GOT3 (cell line): ENCODE data around the gene ESR1.

Experiments
- DNase-seq: peaks from one replicate; lab custom pipeline; 2025; ENCODE audit warnings: mixed read lengths; lab: John Stamatoyannopoulos, UW

The ESR1 gene

DNA sequence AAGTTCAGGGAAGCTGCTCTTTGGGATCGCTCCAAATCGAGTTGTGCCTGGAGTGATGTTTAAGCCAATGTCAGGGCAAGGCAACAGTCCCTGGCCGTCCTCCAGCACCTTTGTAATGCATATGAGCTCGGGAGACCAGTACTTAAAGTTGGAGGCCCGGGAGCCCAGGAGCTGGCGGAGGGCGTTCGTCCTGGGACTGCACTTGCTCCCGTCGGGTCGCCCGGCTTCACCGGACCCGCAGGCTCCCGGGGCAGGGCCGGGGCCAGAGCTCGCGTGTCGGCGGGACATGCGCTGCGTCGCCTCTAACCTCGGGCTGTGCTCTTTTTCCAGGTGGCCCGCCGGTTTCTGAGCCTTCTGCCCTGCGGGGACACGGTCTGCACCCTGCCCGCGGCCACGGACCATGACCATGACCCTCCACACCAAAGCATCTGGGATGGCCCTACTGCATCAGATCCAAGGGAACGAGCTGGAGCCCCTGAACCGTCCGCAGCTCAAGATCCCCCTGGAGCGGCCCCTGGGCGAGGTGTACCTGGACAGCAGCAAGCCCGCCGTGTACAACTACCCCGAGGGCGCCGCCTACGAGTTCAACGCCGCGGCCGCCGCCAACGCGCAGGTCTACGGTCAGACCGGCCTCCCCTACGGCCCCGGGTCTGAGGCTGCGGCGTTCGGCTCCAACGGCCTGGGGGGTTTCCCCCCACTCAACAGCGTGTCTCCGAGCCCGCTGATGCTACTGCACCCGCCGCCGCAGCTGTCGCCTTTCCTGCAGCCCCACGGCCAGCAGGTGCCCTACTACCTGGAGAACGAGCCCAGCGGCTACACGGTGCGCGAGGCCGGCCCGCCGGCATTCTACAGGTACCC lies at the start of gene ESR1:
Gene ESR1 (plus strand): TSS at position 170 of the 858 bp plus-strand sequence. CDS start 231 bp downstream, at position 401.
- DNase-seq: no peak

- no peak for DNase-seq
Observed at GRCh38 chr6:151760486-151760885, 47.0 kb upstream of the ESR1 start.

- no peak for DNase-seq
Observed at GRCh38 chr6:151761851-151762250, 45.6 kb upstream of the ESR1 start.

GRCh38 chr6:151762817-151763216 lies 44.7 kb upstream of the ESR1 start:
- no peak for DNase-seq

DNA sequence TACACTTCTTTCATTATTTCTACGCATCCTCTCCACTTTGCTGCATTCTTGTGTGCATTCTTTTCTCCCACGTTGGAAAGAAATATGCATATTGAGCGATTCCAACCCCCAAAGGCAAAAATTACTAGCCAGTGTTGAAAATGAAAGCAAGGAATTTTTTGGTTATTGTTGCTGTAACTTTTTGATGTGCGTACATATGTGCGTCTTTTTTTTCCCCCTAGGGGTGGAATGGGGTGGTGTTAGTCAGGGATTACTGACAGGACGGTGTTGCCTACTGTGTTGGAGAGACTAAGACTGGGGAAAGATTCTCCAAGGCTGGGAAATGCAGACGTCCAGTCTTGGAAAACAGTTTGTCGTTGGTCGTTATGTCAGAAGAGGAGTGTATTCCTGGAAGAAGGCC lies 44.2 kb upstream of the ESR1 start:
- DNase-seq: no peak

DNA sequence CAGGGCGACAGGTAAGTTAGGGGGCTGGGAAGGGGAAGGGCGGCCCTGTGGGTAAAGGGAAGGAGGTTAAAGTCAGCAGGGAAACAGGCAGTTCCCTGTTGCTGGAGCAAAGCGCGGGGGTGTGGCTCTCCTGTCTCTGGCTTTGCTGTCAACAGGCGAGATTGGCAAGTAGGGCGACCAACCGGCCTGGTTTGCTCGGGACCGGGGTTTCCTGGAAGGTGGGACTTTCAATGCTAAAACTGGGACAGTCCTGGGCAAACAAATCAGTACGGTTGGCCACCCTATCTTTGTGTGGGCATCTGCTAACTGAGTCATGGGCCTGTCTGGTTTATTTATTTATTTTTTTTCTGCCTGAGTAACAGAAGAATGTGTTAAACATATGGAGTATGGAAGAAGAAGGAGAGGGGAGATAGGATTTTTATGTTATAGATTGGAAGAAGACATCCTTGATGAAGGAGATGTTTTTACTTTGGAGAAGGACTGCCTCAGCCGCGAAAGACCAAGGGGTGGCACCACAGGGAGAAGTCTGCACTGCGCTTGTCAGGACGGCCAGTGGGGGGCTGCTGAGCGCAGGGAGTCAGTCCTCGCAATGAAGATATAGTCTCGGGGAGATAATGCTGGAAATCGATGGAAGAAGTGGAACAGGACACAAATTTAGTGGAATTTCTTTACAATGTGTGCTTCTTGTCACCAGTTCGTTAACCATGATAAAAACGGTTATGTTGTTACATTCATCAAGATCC lies 43.4 kb upstream of the ESR1 start:
- peak; percentile 78 for DNase-seq

DNA sequence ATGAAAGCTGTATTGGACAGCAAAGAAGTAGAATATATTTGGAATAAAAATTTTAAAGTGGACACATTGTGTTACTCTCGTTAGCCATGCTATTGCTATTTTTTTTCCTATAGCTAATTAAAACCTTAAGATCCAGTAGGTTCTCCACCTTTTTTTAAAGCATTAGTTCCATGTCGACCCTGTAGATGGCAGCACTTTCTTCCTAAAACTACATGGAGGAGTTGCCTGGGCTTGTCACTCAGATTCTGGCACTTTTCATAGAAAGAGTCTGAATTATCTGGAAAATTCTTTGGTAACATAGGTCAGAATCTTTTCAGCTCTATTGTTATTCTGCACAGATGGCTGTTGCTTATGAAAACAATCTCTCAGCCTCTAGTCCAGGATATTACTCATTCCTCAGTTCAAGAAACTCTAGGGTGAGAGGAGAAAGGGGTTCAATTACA lies 42.0 kb upstream of the ESR1 start:
- DNase-seq: no peak

DNA sequence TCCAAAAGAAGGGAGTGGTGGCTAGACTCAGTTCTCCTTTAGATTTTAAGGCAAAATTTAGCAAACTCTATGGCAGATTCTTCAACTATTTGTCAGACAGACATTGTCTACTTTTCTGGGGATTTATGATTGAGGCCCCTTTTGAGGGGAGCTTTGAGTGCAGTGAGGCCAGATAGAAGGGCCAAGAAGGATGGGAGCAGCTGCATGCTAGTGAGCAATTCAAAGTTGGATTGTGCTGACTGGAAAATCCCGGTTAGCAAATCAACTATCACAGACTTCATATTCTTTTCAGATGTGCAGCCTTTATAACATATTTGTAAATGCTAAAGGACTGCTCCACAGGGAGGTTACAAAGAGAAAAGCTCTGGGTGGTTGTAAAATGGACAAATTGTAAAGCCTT lies 35.0 kb upstream of the ESR1 start:
- DNase-seq: no peak

- DNase-seq: no peak
Observed at GRCh38 chr6:151773382-151773781, 34.1 kb upstream of the ESR1 start.

- DNase-seq: no peak
Observed at GRCh38 chr6:151782560-151782959, 24.9 kb upstream of the ESR1 start.

DNA sequence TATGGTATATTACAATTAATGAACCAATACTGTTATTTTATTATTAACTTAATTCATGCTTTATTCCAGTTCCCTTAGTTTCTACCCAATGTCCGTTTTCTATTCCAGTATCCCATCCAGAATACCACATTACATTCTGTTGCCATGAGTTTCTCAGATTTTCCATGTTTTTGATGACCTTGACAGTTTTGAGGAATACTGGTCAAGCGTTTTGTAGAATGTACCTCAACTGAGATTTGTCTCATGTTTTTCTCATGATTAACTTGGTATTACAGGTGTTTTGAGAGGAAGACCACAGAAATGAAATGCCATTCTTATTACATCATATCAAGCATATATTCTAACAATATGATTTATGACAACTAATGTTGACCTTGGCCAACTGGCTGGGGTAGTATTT lies 23.8 kb upstream of the ESR1 start:
- DNase-seq: no peak

DNA sequence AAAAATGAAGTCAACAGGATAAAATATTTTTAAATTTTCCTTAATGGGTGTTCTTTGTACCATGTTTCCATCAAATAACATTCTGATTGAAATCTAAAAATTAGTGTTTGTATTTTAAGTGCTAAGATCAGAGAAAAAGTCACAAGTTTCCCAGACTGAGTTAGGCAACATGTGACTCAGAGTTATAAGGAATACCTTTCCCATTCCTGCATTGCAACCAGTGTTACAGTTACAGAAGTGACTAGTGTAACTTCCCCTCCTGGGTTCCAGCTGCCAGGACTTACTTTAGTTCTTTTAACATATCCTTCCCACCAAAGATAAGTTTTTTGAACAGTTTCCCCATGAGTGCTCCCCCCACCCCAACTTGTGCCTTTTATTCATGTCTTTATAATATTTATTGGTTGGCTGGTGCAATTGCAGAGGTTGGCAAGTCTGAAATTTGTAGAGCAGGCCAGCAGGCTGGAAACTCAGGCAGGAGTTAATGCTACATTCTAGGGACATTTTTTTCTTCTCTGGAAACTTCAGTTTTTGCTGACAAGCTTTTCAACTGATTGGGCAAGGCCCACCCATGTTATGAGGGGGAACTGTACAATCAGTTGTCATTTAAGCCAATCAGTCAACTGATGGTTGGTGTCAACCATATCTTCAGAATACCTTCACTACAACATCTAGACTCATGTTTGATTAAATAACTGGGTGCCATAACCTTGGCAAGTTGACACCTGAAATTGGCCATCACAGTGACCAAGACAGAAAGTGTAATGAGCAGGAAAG lies 22.9 kb upstream of the ESR1 start:
- no peak for DNase-seq

DNA sequence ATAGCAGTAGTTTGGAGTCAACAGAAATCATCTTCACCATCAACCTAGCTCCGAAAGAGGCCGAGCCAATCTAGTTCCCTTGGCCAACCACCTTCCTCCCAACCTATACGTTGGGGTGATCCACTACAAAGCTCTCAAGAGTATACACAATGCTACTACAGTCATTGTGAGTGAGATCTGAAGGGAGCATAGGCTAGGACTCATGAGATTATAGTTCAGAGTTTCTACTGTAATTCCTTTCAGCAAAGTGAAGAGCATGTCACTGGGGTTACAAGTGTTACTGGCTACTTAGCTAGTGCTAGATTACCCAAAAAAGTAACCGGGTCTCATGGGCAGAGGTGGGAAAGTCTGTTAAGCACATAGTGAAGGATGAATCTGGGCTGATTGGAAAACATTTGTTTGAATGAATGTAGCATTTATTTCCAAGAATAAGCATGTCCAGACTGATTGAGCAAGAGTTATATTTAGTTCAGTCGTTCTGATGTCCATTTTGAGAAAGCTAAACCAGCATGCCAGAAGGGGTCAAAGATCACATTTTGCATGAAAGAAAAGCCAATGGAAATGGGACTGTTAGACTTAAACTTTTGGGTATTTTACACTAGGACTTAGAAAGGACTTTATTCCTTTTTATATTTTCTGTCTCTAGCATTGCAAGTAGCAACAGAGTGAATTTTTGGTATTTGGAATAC lies 10.5 kb upstream of the ESR1 start:
- no peak for DNase-seq

DNA sequence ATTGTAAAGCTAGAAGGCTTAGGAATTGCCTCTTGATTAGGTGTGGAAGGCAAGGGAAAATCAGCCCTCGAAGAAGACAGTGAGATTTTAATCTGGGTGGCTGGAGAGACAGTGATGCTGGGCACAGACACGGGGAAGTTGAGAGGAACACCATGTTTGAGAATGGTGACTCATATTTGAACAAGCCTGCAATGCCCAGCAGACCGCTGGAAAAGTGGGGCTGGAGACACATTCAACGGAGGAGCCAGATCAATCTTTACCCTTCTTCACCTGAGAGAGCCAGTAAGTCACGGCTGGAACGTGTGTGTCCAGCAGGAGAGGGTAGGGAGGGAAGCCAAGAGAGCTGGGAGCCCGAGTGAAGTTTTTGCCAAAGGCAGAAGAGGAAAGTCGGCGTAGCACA lies 3.7 kb upstream of the ESR1 start:
- DNase-seq: no peak

DNA sequence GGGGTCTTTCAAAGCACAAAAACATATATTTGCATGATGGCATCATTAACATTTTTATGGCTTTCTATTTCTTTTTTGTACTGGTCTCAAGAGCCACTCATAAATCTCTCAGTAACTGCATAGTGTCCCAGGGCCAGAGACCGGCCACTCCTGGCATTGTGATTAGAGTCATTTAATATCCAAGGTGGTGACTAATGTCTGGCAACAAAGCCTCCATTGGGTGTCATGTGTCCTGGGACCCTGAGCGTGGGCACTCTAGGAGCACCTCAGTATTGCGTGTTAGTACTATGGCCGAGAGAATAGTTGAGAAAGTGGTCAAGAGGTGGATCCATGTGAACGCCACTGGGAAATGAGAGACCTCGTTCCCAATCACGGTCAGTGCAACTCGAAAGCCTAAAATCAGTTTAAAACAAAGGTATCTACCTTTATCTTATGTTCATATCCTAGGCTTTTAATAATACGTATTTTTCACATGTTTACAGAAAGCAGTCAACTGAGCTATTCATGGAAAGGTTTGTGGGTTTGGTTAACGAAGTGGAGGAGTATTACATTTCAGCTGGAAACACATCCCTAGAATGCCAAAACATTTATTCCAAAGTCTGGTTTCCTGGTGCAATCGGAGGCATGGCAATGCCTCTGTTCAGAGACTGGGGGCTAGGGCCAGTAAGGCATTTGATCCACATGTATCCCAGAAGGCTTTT lies 2.7 kb upstream of the ESR1 start:
- no peak for DNase-seq

GRCh38 chr6:151805286-151805840 lies 2.1 kb upstream of the ESR1 start:
- DNase-seq: no peak

DNA sequence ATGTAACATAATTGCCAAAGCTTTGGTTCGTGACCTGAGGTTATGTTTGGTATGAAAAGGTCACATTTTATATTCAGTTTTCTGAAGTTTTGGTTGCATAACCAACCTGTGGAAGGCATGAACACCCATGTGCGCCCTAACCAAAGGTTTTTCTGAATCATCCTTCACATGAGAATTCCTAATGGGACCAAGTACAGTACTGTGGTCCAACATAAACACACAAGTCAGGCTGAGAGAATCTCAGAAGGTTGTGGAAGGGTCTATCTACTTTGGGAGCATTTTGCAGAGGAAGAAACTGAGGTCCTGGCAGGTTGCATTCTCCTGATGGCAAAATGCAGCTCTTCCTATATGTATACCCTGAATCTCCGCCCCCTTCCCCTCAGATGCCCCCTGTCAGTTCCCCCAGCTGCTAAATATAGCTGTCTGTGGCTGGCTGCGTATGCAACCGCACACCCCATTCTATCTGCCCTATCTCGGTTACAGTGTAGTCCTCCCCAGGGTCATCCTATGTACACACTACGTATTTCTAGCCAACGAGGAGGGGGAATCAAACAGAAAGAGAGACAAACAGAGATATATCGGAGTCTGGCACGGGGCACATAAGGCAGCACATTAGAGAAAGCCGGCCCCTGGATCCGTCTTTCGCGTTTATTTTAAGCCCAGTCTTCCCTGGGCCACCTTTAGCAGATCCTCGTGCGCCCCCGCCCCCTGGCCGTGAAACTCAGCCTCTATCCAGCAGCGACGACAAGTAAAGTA lies 547 bp upstream of the ESR1 start:
- no peak for DNase-seq

- no peak for DNase-seq
Observed at GRCh38 chr6:151808371-151809241, 1.1 kb downstream of the ESR1 start.

DNA sequence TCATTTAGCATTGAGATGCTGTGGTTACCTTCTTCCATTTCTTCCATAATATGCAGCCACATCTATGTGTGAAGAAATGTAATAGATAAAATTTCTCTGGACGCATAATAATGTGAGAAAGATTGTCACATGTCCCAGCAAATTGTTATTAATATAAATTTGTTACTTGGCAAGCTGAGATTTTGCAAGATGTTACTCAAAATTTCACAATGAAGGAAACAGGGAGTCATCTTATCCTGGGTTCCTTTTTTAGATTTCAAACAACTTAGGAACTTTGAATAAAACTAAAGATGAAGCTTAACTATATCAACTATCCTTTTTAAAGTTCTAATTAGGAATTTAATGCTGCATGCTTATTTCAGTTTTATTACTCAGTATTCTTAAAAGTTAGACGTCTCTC lies 3.6 kb downstream of the ESR1 start:
- no peak for DNase-seq
